ENCODE data around the gene TTBK2.
"Not testable (repeated sequence)": the region's sequence is repeated elsewhere in the genome, so short reads cannot be mapped to it uniquely, and the experiment has no call there.

TTBK2 gene

DNA sequence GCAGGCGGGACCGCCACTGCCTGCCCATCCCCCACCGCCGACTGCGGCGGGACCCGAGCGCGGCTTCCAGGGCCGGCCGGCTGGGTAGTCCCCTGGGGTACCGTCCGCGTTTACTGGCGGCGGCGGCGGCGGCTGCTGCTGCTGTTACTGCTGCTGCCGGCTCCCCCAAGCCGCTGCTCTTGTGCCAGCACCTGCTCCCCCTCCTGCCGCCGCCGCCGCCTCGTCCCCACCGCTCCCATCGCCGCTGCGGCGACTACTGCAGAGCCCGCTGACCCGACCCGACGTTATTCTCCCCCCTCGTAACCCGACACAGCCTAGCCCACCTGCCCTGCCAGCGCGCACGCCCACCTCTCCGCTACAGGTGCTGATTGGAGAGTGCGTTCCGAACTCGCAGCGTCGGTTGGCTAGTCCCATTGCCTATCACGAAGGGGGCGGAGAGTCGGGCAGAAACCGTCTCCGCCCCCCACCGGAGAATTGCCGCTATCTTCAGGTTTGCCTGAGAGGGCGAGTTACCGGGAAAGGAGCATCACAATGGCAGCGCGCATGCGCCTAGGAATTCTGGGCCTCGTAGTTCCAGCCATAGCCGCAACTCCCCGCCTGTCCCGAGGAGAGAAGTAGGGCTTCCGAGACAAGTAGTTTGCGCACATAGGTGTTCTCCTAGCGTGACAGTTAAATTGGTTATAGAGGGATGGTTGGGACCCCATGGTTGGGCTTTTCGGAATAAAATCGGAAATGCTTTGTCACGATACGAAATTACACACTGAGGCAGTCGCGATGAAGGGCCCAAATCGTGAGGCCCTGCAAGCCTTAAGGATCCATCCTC lies at the start of gene TTBK2:
TSS of gene TTBK2 (minus strand) at position 260 of the 823 bp plus-strand sequence. CDS start 42,161 bp downstream, outside the sequence.
- H3K4me3 ChIP-seq (ENCODE audit: low read length), result peak within 1 kb of the TSS; percentile 77
- no peaks in the 10 kb centered on the region for H3K36me3 ChIP-seq (ENCODE audit: insufficient read depth, low read length)

DNA sequence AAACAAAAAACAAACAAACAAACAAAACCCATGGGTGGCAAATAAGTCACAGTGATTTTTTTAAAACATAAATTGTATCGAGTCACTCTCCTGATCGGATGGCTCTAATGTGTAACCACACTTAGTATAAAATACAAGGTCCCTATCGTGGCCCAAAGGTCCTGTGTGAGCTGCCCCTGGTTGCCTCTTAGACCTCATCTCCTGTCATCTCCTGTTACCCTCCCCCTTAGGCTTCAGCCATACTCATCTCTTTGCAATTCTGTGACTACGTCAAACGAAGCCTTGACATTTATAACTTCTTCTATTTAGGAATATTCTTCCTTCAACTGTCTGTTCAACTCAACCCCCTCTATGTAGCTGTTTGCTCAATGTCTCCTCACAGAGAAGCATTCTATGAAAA lies 43.9 kb upstream of the TTBK2 start:
- no peak overlapping the region for H3K4me3 ChIP-seq (ENCODE audit: low read length)
- no peaks in the 10 kb centered on the region for H3K4me1 ChIP-seq (ENCODE audit: insufficient read depth, low read length)
- H3K9me3 ChIP-seq (ENCODE audit: low read length), result no peaks in the 10 kb centered on the region
- peaks cover 60% of the 10 kb centered on the region for H3K36me3 ChIP-seq (ENCODE audit: insufficient read depth, low read length)
- H3K27me3 ChIP-seq (ENCODE audit: insufficient read depth, low read length), result no peaks in the 10 kb centered on the region
- H2AFZ ChIP-seq (ENCODE audit: low read depth, low read length), result no peak overlapping the region

More for the DNA sequence above, at the start of gene TTBK2:
- Histone ChIP-seq H2AFZ (ENCODE audit: low read depth, low read length) (peak within 1 kb of the TSS; percentile 97), H3K9me3 (ENCODE audit: low read length) (no peaks in the 10 kb centered on the region), H3K27me3 (ENCODE audit: insufficient read depth, low read length) (no peaks in the 10 kb centered on the region), H3K4me1 (ENCODE audit: insufficient read depth, low read length) (peaks cover 15% of the 10 kb centered on the region)

DNA sequence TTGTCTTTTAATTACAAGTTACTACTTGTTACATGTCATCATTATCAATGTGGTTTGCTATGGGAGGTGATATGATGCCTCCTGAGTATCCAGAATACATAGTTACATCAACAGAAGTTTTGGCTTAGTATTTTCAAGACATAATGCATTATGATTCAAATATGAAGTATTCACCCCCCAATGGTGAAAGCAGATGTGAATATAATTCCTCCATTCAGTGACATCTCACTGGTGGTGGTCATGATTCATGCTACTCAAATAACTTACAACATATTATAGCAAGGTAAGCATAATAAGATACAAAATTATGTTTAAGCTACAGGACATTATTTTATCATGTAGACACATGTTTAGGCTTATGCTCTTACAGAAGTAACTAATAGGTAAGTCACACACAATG lies 34.9 kb upstream of the TTBK2 start:
- Histone ChIP-seq H3K4me3 (ENCODE audit: low read length) (no peak overlapping the region), H3K9me3 (ENCODE audit: low read length) (no peaks in the 10 kb centered on the region), H3K27me3 (ENCODE audit: insufficient read depth, low read length) (no peaks in the 10 kb centered on the region), H3K36me3 (ENCODE audit: insufficient read depth, low read length) (peaks cover 87% of the 10 kb centered on the region), H2AFZ (ENCODE audit: low read depth, low read length) (no peak overlapping the region), H3K4me1 (ENCODE audit: insufficient read depth, low read length) (no peaks in the 10 kb centered on the region)

DNA sequence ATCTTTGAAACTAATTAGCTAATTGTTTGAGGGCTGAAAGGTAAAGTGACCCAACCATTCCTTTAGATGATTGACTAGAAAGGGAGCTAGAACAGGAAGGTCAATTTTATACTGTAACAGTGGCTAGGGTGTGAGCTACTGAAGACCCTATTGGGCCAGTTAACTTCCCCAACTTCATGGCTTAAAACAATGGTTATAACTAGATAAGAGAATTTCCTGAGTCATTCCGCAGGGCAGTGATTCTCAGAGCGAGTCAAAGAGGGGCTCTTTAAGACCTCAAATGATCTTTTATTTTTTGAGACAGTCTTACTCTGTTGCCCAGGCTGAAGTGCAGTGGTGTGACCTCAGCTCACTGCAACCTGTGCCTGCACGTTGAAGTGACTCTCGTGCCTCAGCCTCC lies 33.7 kb upstream of the TTBK2 start:
- H3K9me3 ChIP-seq (ENCODE audit: low read length), result no peaks in the 10 kb centered on the region
- no peaks in the 10 kb centered on the region for H3K27me3 ChIP-seq (ENCODE audit: insufficient read depth, low read length)
- peaks cover 83% of the 10 kb centered on the region for H3K36me3 ChIP-seq (ENCODE audit: insufficient read depth, low read length)
- H3K4me1 ChIP-seq (ENCODE audit: insufficient read depth, low read length), result no peaks in the 10 kb centered on the region
- no peak overlapping the region for H2AFZ ChIP-seq (ENCODE audit: low read depth, low read length)
- no peak overlapping the region for H3K4me3 ChIP-seq (ENCODE audit: low read length)

DNA sequence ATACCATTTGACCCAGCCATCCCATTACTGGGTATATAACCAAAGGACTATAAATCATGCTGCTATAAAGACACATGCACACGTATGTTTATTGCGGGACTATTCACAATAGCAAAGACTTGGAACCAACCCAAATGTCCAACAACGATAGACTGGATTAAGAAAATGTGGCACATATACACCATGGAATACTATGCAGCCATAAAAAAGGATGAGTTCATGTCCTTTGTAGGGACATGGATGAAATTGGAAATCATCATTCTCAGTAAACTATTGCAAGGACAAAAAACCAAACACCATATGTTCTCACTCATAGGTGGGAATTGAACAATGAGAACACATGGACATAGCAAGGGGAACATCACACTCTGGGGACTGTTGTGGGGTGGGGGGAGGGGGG lies 28.3 kb upstream of the TTBK2 start:
- not testable (repeated sequence) for H2AFZ ChIP-seq (ENCODE audit: low read depth, low read length); H3K4me1 ChIP-seq (ENCODE audit: insufficient read depth, low read length); H3K9me3 ChIP-seq (ENCODE audit: low read length); H3K4me3 ChIP-seq (ENCODE audit: low read length); H3K27me3 ChIP-seq (ENCODE audit: insufficient read depth, low read length)
- peaks cover 66% of the 10 kb centered on the region for H3K36me3 ChIP-seq (ENCODE audit: insufficient read depth, low read length)

DNA sequence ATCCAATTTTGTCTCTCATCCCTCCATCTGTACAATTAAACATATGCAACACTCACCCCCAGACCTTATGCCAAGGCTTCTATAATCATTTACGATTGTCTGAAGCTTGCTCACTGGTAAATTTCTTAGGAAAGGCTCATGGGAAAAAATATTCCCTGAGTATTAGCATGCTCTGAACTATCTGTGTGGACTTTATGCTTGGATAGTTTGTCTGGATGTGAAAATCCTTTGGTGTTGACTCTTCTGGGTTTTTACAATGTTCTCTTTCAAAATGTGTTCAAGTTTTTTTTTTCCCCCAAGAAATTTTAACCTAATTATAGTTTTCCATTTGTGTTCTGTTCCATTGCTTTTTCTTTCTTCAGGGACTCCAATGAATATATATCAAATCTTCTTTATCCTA lies 19.9 kb upstream of the TTBK2 start:
- Histone ChIP-seq H2AFZ (ENCODE audit: low read depth, low read length) (no peak overlapping the region), H3K9me3 (ENCODE audit: low read length) (peaks cover 3% of the 10 kb centered on the region), H3K4me1 (ENCODE audit: insufficient read depth, low read length) (no peaks in the 10 kb centered on the region), H3K27me3 (ENCODE audit: insufficient read depth, low read length) (no peaks in the 10 kb centered on the region), H3K36me3 (ENCODE audit: insufficient read depth, low read length) (peaks cover 29% of the 10 kb centered on the region), H3K4me3 (ENCODE audit: low read length) (no peak overlapping the region)

DNA sequence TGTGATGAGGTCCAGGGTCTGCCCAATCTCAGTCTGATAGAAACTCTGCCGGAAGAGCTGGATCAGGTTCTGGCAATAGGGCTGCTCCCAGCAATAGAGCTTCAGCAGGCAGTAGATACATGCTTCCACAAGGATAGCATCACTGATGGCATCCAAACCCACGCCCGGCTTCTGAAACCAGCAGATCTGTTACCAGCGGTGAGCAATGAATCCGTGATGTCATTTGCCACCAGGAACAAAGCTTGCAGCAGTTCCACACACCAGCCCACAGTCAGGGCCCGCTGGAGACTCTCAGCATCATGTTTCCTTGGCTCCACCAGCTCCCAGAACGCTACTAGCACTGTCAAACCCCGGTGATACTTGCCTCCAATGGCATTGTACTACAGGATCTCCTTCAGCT lies 19.3 kb upstream of the TTBK2 start:
- H3K27me3 ChIP-seq (ENCODE audit: insufficient read depth, low read length), result no peaks in the 10 kb centered on the region
- H3K4me1 ChIP-seq (ENCODE audit: insufficient read depth, low read length), result no peaks in the 10 kb centered on the region
- H3K4me3 ChIP-seq (ENCODE audit: low read length), result no peak overlapping the region
- peaks cover 22% of the 10 kb centered on the region for H3K36me3 ChIP-seq (ENCODE audit: insufficient read depth, low read length)
- no peak overlapping the region for H2AFZ ChIP-seq (ENCODE audit: low read depth, low read length)
- H3K9me3 ChIP-seq (ENCODE audit: low read length), result peaks cover 3% of the 10 kb centered on the region

DNA sequence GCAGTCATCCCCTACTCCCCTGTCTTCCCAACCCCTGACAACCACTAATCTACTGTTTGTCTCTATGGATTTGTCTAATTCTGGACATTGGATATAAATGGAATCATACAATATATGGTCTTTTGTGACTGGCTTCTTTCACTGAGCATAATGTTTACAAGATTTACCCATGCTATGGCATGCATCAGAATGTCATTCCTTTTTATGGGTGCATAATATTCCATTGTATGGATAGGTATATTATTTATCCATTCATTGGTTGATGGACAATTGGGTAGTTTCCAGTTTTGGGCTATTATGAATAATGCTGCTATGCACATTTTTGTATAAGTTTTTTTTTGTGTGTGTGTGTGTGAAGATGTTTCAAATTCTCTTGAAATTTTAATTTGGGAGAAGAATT lies 16.6 kb upstream of the TTBK2 start:
- peaks cover 3% of the 10 kb centered on the region for H3K9me3 ChIP-seq (ENCODE audit: low read length)
- H3K27me3 ChIP-seq (ENCODE audit: insufficient read depth, low read length), result no peaks in the 10 kb centered on the region
- no peak overlapping the region for H3K4me3 ChIP-seq (ENCODE audit: low read length)
- no peak overlapping the region for H2AFZ ChIP-seq (ENCODE audit: low read depth, low read length)
- no peaks in the 10 kb centered on the region for H3K4me1 ChIP-seq (ENCODE audit: insufficient read depth, low read length)
- H3K36me3 ChIP-seq (ENCODE audit: insufficient read depth, low read length), result peaks cover 4% of the 10 kb centered on the region

DNA sequence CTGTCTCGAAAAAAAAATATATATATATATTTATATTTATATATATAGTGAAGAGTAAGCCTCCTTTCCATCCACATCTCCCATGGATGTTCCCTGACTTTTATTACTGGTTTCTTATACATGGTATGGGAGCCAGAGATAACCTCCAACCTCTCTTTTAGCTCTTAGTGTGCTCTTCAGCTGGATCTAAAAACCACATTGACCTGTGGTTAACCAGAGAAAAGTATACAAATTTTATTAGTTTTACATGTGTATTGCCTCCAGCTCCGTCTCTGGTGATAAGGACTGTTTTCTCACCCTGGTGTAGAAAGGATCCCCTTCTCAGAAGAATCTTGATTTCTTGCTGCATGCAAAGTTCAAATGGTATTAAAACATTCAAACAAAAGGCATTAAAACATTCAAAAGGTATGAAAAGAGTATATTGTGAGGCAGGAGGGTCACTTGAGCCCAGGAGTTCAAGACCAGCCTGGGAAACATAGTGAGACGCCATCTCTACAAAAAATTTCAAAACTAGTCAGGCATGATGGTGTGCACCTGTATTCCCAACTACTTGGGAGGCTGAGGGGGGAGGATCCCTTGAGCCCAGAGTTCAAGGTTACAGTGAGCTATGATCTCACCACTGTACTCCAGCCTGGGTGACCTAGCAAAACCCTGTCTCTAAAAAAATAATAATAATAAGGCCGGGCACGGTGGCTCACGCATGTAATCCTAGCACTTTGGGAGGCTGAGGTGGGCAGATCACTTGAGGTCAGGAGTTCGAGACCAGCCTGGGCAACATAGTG lies 13.5 kb upstream of the TTBK2 start:
- Histone ChIP-seq H3K27me3 (ENCODE audit: insufficient read depth, low read length) (no peaks in the 10 kb centered on the region), H3K9me3 (ENCODE audit: low read length) (no peaks in the 10 kb centered on the region), H3K4me3 (ENCODE audit: low read length) (no peak overlapping the region), H3K4me1 (ENCODE audit: insufficient read depth, low read length) (no peaks in the 10 kb centered on the region), H3K36me3 (ENCODE audit: insufficient read depth, low read length) (no peaks in the 10 kb centered on the region), H2AFZ (ENCODE audit: low read depth, low read length) (no peak overlapping the region)

DNA sequence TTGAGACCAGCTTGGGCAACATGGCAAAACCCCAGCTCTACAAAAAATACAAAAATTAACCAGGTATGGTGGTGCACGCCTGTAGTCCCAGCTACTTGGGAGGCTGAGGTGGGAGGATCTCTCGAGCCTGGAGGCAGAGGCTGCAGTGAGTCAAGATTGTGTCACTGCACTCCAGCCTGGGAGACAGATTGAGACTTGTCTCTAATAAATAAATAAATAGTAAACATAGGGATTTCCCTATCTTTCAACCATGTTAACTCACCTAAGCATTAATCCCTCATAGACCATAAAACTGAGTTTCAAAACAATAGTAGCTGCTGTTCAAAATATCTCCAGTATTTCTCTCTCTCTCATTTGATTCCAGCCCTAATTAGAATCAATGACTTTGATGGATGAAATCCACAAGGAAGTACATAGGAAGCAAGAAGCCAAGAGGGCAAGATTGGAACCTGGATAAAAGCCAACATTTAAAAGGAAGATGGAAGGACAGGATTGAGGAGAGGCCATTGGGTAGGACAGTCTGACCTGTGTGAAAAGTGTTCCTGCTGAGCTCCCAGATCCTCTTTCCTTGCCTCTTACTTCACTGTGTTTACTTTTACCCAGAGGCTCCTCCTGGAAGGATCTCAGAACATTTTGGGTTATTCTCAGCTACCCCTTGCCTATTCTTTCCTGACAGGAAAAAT lies 12.4 kb upstream of the TTBK2 start:
- Histone ChIP-seq H2AFZ (ENCODE audit: low read depth, low read length) (no peak overlapping the region), H3K4me3 (ENCODE audit: low read length) (no peak overlapping the region), H3K9me3 (ENCODE audit: low read length) (no peaks in the 10 kb centered on the region), H3K36me3 (ENCODE audit: insufficient read depth, low read length) (no peaks in the 10 kb centered on the region), H3K27me3 (ENCODE audit: insufficient read depth, low read length) (no peaks in the 10 kb centered on the region), H3K4me1 (ENCODE audit: insufficient read depth, low read length) (no peaks in the 10 kb centered on the region)

DNA sequence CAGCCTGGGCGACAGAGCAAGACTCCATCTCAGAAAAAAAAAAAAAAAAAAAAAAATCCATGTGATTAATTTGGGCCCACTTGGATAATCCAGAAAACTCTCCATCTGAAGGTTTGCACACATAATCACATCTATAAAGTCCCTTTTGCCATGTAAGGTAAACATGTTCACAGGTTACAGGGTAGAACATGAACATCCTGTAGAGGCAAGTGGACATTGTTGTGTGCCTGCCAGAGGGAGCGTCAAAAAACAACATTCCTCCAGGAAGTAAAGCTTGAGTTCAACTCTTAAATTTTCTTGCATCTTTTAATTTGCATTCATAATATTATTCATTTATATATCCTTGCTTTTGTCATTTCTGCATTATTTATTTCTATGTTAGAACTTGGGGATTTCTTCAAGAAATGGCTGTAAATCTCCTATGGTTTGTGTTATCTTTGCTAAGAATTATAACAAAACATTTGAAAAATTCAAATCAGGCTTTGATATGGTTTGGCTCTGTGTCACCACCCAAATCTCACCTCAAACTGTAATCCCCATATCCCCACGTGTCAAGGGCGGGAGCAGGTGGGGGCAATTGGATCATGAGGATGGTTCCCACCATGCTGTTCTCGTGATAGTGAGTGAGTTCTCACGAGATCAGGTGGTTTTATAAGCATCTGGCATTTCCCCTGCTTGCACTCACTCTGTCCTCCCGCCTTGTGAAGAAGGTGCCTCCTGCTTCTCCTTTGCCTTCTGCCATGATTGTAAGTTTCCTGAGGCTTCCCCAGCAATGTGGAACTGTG lies 11.3 kb upstream of the TTBK2 start:
- no peaks in the 10 kb centered on the region for H3K4me1 ChIP-seq (ENCODE audit: insufficient read depth, low read length)
- no peaks in the 10 kb centered on the region for H3K27me3 ChIP-seq (ENCODE audit: insufficient read depth, low read length)
- H2AFZ ChIP-seq (ENCODE audit: low read depth, low read length), result no peak overlapping the region
- no peaks in the 10 kb centered on the region for H3K36me3 ChIP-seq (ENCODE audit: insufficient read depth, low read length)
- H3K4me3 ChIP-seq (ENCODE audit: low read length), result no peak overlapping the region
- H3K9me3 ChIP-seq (ENCODE audit: low read length), result no peaks in the 10 kb centered on the region

DNA sequence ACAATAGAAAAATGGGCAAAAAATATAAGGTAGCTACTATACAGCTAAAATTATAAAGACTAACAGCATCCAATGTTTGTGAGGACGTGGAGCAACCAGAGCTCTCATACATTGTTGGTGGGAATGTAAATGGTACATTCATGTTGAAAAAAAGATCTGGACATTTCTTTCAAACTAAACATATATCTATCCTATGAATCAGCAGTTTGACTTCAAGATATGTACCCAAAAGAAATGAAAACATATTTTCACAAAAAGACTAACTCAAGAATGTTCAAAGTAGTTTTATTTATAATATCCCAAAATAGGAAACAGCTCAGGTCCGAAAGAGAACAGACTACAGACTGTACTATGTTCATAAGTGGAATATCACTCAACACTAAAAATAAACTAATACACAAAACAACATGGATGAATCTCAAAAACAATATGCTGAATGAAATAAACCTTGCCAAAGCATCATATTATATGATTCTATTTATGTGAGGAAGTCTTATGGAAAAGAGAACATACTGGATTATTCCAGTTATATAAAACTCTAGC lies 8.8 kb upstream of the TTBK2 start:
- no peaks in the 10 kb centered on the region for H3K9me3 ChIP-seq (ENCODE audit: low read length)
- no peaks in the 10 kb centered on the region for H3K4me1 ChIP-seq (ENCODE audit: insufficient read depth, low read length)
- no peak overlapping the region for H2AFZ ChIP-seq (ENCODE audit: low read depth, low read length)
- no peak overlapping the region for H3K4me3 ChIP-seq (ENCODE audit: low read length)
- no peaks in the 10 kb centered on the region for H3K27me3 ChIP-seq (ENCODE audit: insufficient read depth, low read length)
- H3K36me3 ChIP-seq (ENCODE audit: insufficient read depth, low read length), result no peaks in the 10 kb centered on the region
